NCI-H1105 treated with DMSO at 0.1 percent for 48 hours (cell line): ENCODE results near the gene ZNF354C.

ENCODE experiments used
- DNase-seq: peaks from one replicate; lab custom pipeline; 2025; lab: John Stamatoyannopoulos, UW

The ZNF354C gene

GRCh38 chr5:179127136-179128040, 67.2 kb downstream of the ZNF354C start:
- DNase-seq = no peak

DNA sequence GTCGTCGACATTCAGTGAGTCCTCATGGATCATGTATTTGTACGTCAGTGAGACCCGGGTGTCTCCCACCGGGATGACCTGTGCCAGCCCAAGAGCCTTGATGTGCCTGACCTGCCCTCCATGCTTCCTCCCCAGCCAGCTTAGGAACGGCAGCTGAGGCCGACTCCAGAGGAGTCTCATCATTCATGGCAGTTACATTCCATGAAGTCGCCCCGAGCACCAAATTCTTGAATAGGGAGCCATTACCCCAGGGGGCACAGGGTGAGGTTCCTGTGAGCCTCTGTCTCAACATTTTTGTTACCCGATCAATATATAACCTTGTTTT, 67.8 kb downstream of the ZNF354C start:
- no peak for DNase-seq

DNA sequence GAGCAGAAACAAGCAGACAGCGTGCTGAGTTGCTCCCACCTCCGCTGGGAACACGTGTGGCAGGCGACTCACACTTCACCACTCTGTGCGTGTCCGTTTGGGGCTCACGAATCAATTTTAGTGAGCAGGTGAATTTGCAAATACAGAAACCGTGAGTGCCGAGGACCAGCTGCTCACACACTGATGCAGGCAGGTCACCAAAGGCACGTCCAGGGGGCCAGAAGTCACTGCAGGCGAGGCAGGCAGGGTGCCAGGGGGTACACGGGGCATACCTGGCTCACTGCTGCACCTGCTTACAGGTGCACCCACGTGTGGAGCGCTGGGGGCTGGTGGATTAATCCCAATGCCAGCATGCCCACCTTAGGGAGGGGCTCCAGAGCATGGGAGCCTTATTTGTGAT, 68.8 kb downstream of the ZNF354C start:
- no peak for DNase-seq

GRCh38 chr5:179129607-179130071, 69.5 kb downstream of the ZNF354C start:
- no peak for DNase-seq

GRCh38 chr5:179130101-179130681, 70.0 kb downstream of the ZNF354C start:
- DNase-seq = no peak

DNA sequence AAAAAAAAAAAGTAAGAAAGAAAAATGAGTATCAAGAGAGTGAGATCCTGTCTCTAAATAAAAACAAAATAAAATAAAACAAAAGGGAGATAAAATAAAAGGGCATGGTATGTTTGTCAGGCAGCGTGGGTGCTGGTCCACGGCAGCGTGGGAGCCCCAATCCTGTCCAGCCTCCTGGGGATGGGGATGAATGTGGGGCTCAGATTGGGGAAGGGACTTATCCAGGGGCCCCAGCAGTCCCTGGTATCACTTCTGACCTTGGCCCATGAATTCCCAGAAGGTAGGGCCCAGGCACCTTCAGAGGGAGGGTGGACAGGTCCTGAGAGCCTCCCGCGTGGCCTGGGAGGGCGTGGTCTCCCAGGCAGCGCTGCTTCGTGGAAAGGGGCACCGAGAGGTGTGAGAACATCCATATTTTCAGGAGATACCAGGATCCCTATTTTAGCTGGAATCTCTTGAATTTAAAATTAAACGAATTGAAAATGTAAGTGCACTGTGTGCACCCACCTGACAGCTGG, 71.2 kb downstream of the ZNF354C start:
- no peak for DNase-seq

DNA sequence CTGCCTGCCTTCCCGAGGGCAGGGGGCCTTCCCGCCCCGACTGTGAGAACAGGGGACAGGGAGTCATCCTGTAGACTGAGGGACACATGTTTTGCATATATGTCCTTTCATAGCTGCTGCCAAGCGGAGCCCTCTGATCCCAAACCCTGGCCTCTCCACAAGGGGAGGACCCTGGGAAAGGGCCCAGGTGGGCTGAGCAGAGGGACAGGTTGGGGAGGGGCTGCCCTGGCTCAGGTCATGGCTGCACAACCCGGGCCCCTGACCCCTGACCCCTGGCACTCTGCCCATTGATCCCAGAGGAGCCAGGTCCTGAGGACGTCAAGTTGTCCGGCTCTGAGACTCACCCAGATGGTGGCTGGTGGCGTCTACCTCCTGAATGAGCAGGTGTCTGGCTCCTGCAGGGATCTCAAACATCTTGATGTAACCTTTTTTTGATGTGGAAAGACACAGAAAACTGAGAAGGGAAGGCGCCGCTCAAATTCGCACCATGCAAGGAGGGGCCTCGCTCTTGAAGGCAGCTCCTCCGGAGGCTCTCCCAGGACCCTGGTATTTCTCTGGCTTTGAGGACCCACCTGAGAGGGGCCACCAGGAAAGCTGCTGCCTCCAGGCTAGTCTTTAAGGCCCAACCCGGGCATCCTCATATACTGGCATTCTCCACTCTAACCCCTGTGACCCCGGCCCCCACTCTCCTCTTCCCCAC, 71.9 kb downstream of the ZNF354C start:
- no peak for DNase-seq

DNA sequence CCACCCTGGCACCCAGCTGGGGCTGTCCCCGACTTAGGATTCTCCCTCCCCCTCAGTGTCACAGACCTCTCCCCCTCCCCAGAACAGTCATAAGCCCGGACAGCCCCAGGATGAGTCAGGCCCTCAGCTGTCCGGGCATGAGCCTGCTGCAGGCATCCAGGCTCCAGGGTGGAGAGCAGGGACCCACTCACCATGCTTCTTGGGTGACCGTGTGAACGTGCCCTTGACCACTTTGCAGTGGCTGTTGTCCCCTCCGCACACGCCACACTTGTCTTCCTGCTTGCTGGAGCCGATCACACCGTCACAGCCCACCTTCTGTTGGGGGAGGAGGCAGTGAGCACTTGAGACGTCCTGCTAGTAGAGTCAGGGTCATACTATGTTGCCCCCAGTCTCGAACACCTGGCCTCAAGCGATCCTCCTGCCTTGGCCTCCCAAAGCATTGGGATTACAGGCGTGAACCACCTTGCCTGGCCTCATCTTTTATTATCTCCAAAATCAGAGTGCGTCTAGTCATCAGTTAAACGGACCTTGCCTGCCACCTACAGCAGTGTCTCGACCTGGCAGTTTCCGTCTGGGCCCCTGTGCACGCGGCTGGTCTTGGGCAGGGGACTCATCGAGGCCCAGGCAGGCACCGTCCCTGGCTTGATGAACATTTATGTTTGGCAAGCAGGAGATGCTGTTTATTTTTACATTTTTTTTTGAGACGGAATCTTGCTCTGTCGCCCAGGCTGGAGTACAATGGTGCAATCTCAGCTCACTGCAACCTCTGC, 72.6 kb downstream of the ZNF354C start:
- no peak for DNase-seq
